HG03064 (cell line): Measurements from ENCODE around the gene CLN6.
"Not testable (repeated sequence)": the region's sequence is repeated elsewhere in the genome, so short reads cannot be mapped to it uniquely, and the experiment has no call there.

Experiments used
- ATAC-seq: cut with Tn5 transposase; IDR thresholded peaks from one replicate; pipeline ENCODE4 v1.9.1; 2021; ENCODE audit warnings: low read depth; ENCODE audit not compliant: unreplicated experiment

Gene CLN6

DNA sequence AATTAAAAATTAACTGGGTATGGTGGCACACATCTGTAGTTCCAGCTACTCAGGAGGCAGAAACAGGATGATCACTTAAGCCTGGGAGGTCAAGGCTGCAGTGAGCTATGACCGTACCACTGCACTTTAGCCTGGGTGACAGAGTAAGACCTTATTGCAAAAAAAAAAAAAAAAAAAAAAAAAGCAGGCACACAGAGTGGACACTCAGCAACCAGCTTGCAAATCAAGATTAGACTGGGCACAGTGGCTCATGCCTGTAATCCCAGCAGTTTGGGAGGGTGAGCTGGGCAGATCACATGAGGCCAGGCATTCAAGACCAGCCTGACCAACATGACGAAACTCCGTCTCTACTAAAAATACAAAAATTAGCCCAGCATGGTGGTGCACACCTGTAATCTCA, 5.4 kb downstream of the CLN6 start:
- ATAC-seq: no peak

DNA sequence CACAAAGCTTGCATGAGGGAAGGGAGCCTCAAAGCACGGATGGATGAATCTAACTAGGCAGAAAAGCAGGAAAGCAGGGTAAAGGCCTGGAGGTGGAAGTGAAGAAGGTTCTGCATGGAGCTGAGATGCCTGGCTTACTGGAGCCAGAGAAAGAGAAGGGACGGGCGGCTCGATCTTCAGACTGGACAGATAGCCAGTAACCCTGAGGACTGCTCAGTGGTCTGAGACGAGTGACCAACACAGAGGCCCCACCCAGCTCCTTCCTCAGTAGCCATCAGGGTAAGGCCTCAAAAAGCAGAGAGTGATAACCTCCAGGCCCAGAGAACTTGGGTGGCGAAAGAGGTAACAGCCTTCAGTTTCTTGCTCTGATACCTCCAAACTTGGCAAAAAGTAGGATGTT, 6.4 kb downstream of the CLN6 start:
- ATAC-seq: no peak

DNA sequence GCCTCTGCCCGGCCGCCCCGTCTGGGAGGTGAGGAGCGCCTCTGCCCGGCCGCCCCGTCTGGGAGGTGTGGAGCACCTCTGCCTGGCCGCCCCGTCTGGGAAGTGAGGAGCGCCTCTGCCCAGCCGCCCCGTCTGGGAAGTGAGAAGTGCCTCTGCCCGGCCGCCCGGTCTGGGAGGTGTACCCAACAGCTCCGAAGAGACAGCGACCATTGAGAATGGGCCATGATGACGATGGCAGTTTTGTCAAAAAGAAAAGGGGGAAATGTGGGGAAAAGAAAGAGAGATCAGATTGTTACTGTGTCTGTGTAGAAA, 7.1 kb downstream of the CLN6 start:
- ATAC-seq: not testable (repeated sequence)

DNA sequence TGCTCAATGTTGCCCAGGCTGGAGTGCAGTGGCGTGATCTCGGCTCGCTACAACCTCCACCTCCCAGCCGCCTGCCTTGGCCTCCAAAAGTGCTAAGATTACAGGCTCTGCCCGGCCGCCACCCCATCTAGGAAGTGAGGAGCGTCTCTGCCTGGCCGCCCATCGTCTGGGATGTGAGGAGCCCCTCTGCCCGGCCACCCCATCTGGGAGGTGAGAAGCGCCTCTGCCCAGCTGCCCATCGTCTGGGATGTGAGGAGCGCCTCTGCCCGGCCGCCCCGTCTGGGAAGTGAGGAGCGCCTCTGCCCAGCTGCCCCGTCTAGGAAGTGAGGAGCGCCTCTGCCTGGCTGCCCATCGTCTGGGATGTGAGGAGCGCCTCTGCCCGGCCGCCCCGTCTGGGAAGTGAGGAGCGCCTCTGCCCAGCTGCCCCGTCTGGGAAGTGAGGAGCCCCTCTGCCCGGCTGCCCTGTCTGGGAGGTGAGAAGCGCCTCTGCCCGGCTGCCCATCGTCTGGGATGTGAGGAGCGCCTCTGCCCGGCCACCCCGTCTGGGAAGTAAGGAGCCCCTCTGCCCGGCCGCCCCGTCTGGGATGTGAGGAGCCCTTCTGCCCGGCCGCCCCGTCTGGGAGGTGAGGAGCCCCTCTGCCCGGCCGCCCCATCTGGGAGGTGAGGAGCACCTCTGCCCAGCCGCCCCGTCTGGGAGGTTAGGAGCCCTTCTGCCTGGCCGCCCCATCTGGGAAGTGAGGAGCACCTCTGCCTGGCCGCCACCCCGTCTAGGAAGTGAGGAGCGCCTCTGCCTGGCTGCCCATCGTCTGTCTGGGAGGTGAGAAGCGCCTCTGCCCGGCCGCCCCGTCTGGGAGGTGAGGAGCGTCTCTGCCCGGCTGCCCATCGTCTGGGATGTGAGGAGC, 7.7 kb downstream of the CLN6 start:
- ATAC-seq: not testable (repeated sequence)

DNA sequence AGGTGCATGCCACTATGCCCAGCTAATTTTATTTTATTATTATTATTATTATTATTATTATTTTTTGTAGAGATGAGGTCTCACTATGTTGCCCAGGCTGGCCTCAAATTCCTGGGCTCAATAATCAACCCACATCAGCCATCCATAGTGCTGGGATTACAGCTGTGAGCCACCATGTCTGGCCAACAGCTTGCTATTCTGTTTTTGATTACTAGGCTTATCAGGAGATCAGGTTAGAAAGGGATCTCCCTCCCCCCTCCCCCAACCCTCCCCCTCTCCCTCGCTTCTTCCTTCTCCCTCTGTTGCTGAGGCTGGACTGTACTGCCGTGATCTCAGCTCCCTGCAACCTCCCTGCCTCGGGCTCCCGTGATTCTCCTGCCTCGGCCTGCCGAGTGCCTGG, 8.6 kb downstream of the CLN6 start:
- no peak for ATAC-seq

DNA sequence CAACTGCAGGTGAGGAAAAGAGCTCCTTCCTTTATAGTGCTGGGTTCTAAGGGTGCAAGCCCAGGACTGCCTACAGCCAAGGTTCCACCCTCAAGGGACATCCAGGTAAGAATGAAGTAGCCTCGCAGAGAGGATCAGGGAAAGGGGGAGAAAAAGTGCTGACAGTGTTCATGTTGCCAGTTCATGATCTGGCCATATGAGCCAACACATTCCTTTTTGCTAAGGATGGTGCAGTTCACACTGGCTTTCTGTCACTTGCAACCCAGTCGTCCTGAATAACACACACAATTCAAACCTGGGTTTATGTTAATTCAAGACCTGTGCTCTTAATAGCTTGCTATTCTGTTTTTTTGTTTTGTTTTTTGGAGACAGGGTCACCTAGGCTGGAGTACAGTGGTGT, 9.0 kb downstream of the CLN6 start:
- ATAC-seq: no peak

DNA sequence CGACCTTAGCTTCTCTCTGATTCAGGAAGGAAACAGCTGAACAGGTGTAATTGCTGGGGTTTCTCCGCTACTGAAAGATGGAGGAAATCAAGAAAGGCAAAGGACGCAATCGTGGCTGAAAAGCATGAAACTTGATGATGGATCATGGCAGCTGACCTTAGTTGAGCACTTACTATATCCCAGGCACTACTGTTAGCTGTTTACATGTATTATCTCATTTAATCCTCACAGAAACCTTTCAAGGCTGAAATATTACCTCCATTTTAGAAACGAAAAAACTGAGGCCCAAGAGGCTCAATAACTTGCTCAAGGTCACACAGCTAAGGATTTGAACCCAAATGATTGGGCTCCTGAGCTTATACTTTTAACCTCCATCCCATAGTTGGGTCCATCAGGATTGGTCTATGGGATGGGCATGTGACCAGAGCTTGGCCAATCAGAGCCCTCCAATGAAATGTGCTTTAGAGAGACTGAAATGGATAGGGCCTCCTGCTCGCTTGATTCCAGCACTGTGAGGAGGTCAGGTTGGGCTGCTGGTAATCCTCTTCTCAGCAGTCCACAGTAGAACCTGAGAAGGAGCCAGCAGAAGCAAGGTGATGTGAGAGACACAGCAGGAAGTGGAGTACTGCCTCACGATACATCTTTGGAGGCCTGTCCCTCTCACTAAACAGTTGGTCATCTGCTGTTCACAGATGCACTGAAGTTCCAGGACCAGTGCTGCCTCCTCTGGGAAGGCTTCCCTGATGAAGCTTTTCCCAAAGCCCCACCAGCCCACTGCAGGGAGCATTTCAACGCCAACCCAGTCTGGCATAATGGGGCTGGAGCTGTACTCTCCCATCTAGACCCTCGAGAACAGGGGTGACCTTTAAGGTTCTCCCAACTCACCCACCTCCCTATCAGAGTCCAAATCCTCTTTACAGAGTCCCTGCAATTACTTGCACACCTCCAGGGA, 10.4 kb downstream of the CLN6 start:
- no peak for ATAC-seq

DNA sequence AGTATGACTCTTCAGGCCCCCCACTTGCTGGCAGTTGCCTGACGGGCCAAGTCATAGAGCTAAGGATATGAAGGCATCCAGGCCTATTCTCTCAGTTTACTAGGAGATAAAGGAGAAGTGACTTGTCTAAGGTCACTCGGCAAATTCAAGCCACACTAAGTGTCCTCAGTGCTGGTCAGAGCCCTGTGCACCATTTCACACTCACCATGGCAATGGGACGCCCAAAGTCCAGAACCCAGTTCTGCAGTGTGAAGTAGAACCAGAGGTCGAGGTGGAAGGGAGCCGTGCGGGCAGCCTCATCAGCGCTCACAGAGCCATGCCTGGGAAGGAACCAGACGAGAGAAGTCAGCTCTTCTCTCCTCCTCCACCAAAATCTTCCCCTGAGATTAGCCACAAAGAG, 11.2 kb downstream of the CLN6 start:
- ATAC-seq: no peak

DNA sequence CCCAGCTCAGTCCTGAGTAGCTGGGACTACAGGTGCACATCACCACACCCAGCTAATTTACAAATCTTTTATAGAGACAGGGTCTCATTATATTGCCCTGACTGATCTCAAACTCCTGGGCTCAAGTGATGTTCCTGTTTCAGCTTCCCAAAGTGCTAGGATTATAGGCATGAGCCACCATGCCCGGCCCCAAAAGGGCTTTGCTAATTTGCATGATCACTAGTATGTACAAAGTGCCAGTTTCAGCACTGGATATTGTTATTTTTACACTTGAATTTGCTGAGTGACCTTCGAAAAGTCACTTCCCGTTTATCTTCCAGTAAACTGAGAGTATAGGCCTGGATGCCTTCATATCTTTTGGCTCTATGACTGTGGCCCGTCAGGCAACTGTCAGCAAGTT, 12.2 kb downstream of the CLN6 start:
- ATAC-seq: no peak

DNA sequence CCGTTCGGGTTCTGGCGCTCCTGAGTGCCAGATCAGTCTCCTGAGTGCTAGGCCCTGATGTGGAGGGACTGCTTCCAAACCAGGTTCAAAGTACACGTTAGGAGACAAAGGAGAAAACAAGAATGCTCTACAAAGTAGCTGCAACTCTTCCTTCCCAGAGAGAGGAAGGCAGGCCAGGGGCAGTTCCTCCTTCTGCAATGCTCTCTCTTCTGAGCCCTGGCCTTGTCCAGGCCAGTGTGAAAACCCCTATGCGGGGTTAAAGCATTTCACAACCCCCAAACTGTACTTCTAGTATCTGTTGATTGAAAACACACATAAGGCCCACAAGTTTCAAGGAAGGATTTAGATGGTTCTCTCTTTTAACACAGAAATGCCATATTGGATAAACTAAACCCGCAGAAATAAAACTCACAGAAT, 14.7 kb downstream of the CLN6 start:
- ATAC-seq: no peak

DNA sequence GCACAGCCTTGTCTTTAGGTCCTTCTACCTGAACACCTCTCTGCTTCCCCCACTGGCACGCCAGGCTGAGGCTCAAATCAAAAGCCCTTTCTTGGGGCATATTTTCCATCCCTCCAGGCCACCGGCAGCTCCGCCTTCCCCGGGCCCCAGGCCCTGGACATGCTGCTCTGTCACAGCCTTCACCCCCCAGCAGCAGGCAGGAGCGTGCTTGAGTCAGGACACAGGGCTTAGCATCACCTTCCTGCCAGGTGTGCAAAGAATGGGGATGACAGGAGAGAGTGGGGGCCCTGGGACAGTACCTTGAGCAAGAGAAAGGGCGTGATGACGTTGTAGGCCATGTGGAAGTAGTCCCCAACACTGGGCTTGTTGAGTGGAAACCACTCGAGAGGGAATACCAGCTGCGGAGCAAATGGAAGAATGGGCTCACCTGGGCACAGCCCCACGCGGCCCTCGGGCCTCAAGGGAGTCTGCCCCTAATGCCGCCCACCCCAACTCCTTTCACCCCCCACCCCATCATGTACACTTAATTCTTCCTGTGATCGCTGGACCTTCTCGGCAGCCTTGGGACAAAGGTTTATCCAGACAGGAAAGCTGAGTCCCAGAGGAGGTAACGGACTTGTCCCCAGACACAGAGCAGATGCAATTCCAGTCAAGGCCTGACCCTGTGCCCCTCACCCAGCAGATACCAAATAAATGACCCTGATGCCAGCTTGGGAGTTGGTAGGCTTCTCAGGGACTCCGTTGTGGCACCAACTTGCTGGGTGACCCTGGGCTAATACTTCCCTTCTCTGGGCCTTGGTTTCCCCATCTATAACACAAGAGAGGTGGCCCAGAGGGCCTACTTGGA, 15.3 kb downstream of the CLN6 start:
- no peak for ATAC-seq

DNA sequence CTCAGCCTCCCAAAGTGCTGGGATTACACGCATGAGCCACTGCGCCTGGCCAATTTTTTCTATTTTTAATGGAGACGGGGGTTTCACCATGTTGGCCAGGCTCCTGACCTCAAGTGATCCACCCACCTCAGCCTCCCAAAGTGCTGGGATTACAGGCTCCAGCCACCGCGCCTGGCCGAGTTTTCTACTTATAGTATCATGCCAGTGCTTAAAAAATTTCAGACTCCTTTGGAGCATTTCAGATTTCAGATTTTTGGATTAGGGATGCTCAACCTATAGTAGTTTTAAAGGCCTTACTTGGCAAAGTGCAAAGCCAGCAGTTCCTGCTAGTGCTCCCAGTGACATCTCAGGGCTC, 16.1 kb downstream of the CLN6 start:
- ATAC-seq: not testable (repeated sequence)

DNA sequence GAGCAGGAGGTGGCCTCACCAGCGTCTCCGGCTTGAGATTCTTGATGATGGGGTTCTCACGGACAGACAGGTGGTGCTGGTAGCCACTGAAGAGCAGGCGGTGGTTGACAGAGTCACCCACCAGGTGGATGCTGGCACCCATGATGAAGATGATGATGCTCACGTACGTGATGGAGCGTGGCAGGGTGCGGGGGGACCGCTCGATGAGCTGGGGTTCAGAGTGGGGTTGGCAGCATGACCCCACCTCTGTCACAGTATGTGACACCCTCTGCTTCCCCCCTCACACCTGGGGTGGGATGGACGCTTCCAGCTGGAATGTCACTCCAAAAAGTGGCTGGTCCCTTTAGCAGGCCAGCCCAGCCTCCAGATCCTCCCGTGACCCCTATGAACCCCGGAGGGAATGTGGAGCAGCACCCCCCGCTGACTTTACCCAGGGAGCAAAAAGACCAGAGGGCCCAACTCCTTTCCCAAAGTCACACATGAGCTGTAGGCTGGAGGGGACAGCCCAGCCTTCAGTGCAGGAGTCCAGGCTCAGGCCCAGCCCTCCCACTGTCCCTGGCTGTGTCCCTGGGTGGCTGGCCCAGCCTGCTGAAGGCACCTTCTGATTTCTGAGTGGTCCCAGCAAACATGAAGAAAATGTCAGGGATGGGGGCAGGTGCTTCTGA, 17.7 kb downstream of the CLN6 start:
- ATAC-seq: no peak

DNA sequence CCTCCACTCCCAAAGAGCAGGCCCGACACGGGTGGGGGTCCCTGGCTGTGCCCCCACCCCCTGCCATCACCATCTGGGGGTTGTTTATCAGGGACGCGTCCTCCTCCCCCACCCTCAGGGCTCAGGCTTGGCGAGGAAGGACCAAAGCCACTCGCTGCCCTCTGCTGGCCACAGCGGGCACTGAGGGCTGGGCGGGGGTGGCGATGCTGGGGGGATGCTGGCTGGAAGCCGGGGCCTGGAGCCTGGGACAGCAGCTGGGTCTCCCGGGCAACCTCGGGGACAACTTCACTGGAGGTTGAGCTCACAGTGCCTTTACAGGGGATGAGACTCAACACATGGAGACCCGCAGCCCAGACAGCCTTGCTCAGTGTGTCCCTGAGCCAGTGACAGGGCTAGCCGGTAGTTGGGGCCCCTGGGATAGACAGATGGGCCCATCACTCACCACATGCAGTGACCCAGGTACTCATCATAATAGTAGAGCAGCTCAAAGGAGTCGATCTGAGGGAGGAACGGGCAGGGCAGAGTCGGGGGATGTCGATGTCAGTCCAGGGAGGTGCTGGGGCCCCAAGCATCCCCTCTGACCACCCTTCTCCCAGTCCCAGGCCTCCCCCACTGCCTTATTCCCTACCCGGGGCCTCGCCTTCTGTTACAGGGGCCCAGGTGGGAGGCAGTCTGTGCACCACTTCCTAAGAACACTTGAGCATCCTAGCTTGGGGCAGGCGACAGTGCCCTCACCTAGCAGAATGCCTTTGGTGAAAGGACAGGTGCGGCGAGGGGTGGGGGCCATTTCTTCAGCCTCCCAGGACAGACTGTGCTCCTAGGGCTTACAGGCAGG, 18.5 kb downstream of the CLN6 start:
- no peak for ATAC-seq

DNA sequence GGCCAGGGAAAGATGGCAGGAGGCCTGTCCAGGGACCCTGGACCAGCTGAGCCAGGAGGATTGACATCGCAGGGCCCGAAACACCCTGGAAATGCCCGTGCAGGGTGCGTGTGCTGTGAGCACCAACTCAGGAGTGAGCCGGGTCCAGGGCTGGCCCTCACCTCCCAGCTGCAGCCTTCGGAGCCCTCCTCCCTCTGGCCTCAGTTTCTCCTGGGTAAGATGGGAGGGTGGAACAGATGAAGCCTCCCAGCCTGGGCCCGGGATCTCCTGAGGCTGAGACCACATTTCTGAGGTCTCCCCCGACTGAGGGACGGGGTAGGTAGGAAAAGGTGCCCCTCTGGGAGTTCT, 19.1 kb downstream of the CLN6 start:
- no peak for ATAC-seq

DNA sequence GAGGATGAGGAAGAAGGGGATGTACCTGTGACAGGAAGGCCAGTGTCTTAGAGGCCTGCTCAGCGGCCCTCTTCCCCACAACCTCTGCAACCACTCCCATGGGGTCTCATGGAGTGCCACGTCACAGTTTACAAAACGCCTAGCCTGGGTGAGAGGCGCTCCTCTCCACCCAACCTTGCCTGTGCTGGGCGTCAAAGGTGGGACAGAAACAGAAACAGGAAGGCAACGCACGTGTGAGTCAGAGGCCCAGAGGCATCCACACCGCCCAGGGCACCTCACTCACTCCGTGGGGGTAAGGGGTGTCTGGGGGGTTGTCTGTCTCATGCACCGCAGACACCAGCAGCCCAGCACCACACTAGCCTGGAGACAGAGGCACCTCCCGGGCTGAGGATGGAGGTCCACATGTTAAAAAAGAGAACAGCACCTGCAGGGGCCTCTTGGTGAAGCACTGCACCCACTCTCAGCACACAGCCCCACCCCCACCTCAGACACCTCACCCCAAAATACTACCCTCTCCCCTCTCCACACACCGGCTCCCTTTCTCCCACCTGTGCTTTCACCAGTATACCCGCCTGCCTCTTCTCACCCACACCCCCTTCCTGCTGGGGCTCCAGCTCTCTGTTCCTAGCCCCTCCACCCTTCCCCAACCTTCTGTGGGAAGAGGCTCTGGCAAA, 19.7 kb downstream of the CLN6 start:
- ATAC-seq: no peak

DNA sequence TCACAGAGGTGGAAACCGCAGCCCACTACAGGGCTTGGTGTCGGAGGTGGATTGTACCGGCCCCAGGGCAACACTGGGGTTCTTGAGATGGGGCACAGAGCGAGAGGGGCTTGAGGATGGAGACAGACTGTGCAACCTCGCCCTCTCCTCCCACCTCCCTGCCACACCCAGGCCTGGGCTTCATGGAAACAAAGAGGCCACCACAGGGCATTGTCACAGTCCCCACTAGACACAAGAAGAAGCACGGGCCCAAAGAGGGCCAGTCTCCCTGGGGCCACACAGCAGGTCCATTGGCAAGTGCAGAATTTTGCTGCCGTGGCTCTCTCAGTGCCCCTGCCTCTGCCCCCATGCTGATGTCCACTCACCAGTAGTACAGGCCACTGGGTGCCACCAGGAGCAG, 20.3 kb downstream of the CLN6 start:
- no peak for ATAC-seq

DNA sequence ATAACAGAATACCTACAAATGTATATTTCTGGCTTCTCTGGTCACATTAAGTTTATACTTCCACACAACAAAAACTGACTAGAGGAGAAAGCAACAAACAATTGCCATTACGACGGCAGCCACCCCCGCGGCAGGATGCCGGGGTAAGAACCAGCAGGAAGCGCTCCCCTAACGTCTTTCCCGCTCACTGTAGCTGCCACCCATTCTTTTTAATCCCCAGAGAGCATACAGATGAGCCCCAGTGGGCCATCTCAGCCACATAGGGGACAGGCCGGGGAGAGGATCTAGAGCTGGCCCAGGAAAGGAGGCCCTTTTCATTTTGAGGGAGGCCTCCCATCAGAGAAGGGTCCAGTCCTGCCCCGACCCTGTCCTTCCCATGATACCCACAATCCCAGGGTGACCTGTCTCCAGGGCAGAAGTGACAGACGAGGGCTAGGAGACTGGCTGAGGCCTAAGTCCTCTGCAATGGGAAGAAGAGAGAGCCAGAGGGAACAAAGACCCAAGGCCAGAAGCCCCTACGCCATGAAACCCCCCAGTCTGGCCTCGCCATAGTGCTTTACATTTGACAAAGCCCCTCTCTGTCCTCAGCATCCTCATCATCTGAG, 20.8 kb downstream of the CLN6 start:
- no peak for ATAC-seq

DNA sequence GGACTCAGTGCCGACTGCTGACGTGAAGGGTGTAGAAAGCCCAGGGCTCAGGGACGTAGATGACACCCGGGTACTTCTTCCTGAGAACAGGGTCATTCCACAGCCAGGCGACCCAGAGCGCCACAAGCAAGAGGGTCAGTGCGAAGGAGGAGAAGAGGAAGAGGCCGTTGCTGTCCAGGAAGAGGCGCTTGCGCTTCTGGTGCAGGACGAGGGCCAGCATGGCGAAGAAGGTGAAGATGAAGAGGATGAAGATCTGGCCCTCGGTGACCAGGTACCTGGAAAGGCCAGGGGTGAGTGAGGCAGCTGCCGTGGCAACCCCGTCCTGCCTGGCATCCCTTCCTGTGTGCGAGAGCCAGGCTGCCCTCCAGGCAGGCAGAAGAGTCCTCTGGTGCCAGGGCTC, 21.4 kb downstream of the CLN6 start:
- ATAC-seq: no peak
